H1 (cell line): Measurements from ENCODE around the gene POLE2. TPM values are rescaled to one million over a fixed set of nuclear protein-coding genes. Genes with fewer than 3 reads are reported as not detected.

ENCODE experiments used
- CTCF ChIA-PET: fragments of 300-600 bp; sonication (Branson Sonifier 250); formaldehyde crosslinking; loops from one replicate; lab custom pipeline; 2021; ENCODE audit not compliant: partially characterized antibody; lab: Charles Lee
- POLR2A ChIA-PET: fragments of 300-600 bp; sonication (Branson Sonifier 250); formaldehyde crosslinking; loops from one replicate; lab custom pipeline; 2021; ENCODE audit warnings: inconsistent platforms; ENCODE audit not compliant: partially characterized antibody; lab: Charles Lee
- DNase-seq, 2 experiments: peaks; one replicate each; pipeline versions ENCODE4 v3.0.0 to v3.0.0-alpha.2; 2010 to 2022; ENCODE audit warnings: low spot score in 2 of 2, low read depth in 1 of 2, mixed read lengths in 1 of 2
- FAIRE-seq: peaks from 2 replicates; lab custom pipeline; 2011; peaks lifted over from hg19 to GRCh38; lab: Jason Lieb, UNC
- H2AFZ ChIP-seq: 2 replicates; pipeline ENCODE4 v1.8.1; 2012; ENCODE audit warnings: low read length, inconsistent platforms
- H2AK5ac ChIP-seq: 2 replicates; pipeline ENCODE4 v1.6.1; 2013; ENCODE audit warnings: low read depth, low read length
- H2BK120ac ChIP-seq: replicated peaks from 2 replicates; pipeline ENCODE3; 2013; ENCODE audit warnings: low read depth, low read length, inconsistent platforms
- H2BK12ac ChIP-seq: 2 replicates; pipeline ENCODE4 v1.6.1; 2013; ENCODE audit warnings: low read depth, low read length
- H2BK15ac ChIP-seq: 2 replicates; pipeline ENCODE4 v1.6.1; 2013; ENCODE audit warnings: low read length
- H2BK20ac ChIP-seq: 2 replicates; pipeline ENCODE4 v1.6.1; 2013; ENCODE audit warnings: low read length
- H2BK5ac ChIP-seq: 2 replicates; pipeline ENCODE4 v1.6.1; 2013; ENCODE audit warnings: low read depth, low read length
- H3K14ac ChIP-seq: 2 replicates; pipeline ENCODE4 v1.6.1; 2013; ENCODE audit warnings: inconsistent platforms; ENCODE audit not compliant: insufficient read length
- H3K18ac ChIP-seq: 2 replicates; pipeline ENCODE4 v1.6.1; 2013; ENCODE audit warnings: low read length; ENCODE audit errors: extremely low read depth
- H3K23ac ChIP-seq: 2 replicates; pipeline ENCODE4 v1.6.1; 2013; ENCODE audit warnings: inconsistent platforms; ENCODE audit not compliant: insufficient read length
- H3K23me2 ChIP-seq: 2 replicates; pipeline ENCODE4 v1.6.1; 2013; ENCODE audit warnings: low read depth, low read length
- H3K27ac ChIP-seq: 2 replicates; pipeline ENCODE4 v1.6.1; 2011; ENCODE audit warnings: low read depth, low read length, inconsistent platforms
- H3K27me3 ChIP-seq, 4 experiments: replicated peaks in 1 of 4; 1 replicate in 1 of 4; 2 replicates in 3 of 4; pipeline versions ENCODE4 v1.6.1 to v1.8.1; 2011 to 2013; ENCODE audit warnings: low read length in 3 of 4, mild to moderate bottlenecking in 3 of 4, inconsistent platforms in 2 of 4, mixed read lengths in 2 of 4, moderate library complexity in 1 of 4; ENCODE audit not compliant: control insufficient read depth in 3 of 4, insufficient read depth in 3 of 4; ENCODE audit errors: extremely low read depth in 1 of 4
- H3K36me3 ChIP-seq, 4 experiments: 2 replicates each; pipeline versions ENCODE4 v1.6.1 to v1.8.1; 2011 to 2013; ENCODE audit warnings: mild to moderate bottlenecking in 4 of 4, low read length in 3 of 4, moderate library complexity in 2 of 4, control low read depth in 1 of 4, inconsistent platforms in 1 of 4; ENCODE audit not compliant: insufficient read depth in 4 of 4, control insufficient read depth in 2 of 4
- H3K4ac ChIP-seq: replicated peaks from 2 replicates; pipeline ENCODE3; 2013; ENCODE audit warnings: low read length, low read depth, mixed read lengths, inconsistent platforms; ENCODE audit not compliant: insufficient read length
- H3K4me1 ChIP-seq, 4 experiments: replicated peaks in 1 of 4; 1 replicate in 1 of 4; 2 replicates in 3 of 4; pipeline versions ENCODE4 v1.6.1 to v1.8.1; 2011 to 2013; ENCODE audit warnings: low read length in 3 of 4, inconsistent platforms in 2 of 4, mixed read lengths in 1 of 4; ENCODE audit not compliant: insufficient read depth in 4 of 4, control insufficient read depth in 3 of 4
- H3K4me2 ChIP-seq, 2 experiments: 2 replicates each; pipeline versions ENCODE4 v1.6.1 to v1.8.1; 2011 to 2013; ENCODE audit warnings: low read depth in 2 of 2, low read length in 2 of 2, control low read depth in 1 of 2, inconsistent platforms in 1 of 2, mild to moderate bottlenecking in 1 of 2; ENCODE audit not compliant: insufficient read depth in 1 of 2
- H3K4me3 ChIP-seq, 4 experiments: fragments of 200-600, 300-600 bp in 1 of 4; sonication (generic), shearing (Covaris generic), sonication (Bioruptor Twin) in 1 of 4; 2 replicates each; pipeline versions ENCODE4 v1.5.1 to v1.8.1; 2011 to 2016; ENCODE audit warnings: low read length in 4 of 4, low read depth in 3 of 4, control low read depth in 2 of 4, inconsistent platforms in 2 of 4, mild to moderate bottlenecking in 2 of 4, mixed read lengths in 1 of 4, moderate library complexity in 1 of 4; ENCODE audit not compliant: insufficient read depth in 2 of 4; ENCODE audit errors: extremely low read depth in 1 of 4
- H3K56ac ChIP-seq: replicated peaks from 2 replicates; pipeline ENCODE3; 2013; ENCODE audit warnings: low read depth, mild to moderate bottlenecking, mixed read lengths, low read length, inconsistent platforms; ENCODE audit not compliant: insufficient read length
- H3K79me1 ChIP-seq: 2 replicates; pipeline ENCODE4 v1.6.1; 2013; ENCODE audit warnings: low read depth, low read length, control low read depth
- H3K79me2 ChIP-seq, 2 experiments: 2 replicates each; pipeline versions ENCODE4 v1.6.1 to v1.8.1; 2012 to 2013; ENCODE audit warnings: low read length in 2 of 2, mild to moderate bottlenecking in 2 of 2, inconsistent platforms in 1 of 2; ENCODE audit not compliant: insufficient read depth in 2 of 2, control insufficient read depth in 1 of 2
- H3K9ac ChIP-seq, 4 experiments: replicated peaks in 1 of 4; 1 replicate in 1 of 4; 2 replicates in 3 of 4; pipeline versions ENCODE4 v1.6.1 to v1.8.1; 2011 to 2013; ENCODE audit warnings: low read depth in 3 of 4, low read length in 3 of 4, control low read depth in 2 of 4, mild to moderate bottlenecking in 2 of 4, moderate library complexity in 2 of 4, inconsistent platforms in 1 of 4; ENCODE audit errors: extremely low read depth in 1 of 4
- H3K9me3 ChIP-seq, 2 experiments: 2 replicates each; pipeline versions ENCODE4 v1.6.1 to v1.8.1; 2012 to 2013; ENCODE audit warnings: mild to moderate bottlenecking in 2 of 2, moderate library complexity in 2 of 2, control low read depth in 1 of 2, inconsistent platforms in 1 of 2, low read depth in 1 of 2, low read length in 1 of 2, mixed read lengths in 1 of 2; ENCODE audit not compliant: insufficient read depth in 2 of 2
- H4K20me1 ChIP-seq, 2 experiments: replicated peaks in 1 of 2; 2 replicates each; pipeline versions ENCODE3 to v1.8.1; 2011 to 2013; ENCODE audit warnings: inconsistent platforms in 2 of 2, low read length in 2 of 2, mild to moderate bottlenecking in 1 of 2; ENCODE audit not compliant: insufficient read depth in 2 of 2, control insufficient read depth in 1 of 2
- H4K5ac ChIP-seq: 2 replicates; pipeline ENCODE4 v1.6.1; 2013; ENCODE audit warnings: low read length, low read depth, mixed read lengths, inconsistent platforms; ENCODE audit not compliant: insufficient read length
- H4K8ac ChIP-seq: 2 replicates; pipeline ENCODE4 v1.8.0; 2013; ENCODE audit warnings: mild to moderate bottlenecking, moderate library complexity, low read length, inconsistent platforms; ENCODE audit not compliant: insufficient read depth; ENCODE audit errors: extremely low read depth
- H4K91ac ChIP-seq: replicated peaks from 2 replicates; pipeline ENCODE3; 2013; ENCODE audit warnings: low read length, mixed read lengths, inconsistent platforms; ENCODE audit not compliant: insufficient read length
- GTF2F1 ChIP-seq: IDR thresholded peaks from 2 replicates; pipeline ENCODE4 v1.6.1; 2012; ENCODE audit warnings: low read depth, low read length, improper control_type of control experiment, borderline replicate concordance
- HDAC6 ChIP-seq: IDR thresholded peaks from one replicate; pipeline ENCODE4 v1.7.1; 2012; ENCODE audit warnings: low read depth, mild to moderate bottlenecking, inconsistent platforms, low read length, moderate library complexity
- NRF1 ChIP-seq: IDR thresholded peaks from 2 replicates; pipeline ENCODE4 v1.6.1; 2011; ENCODE audit warnings: mild to moderate bottlenecking, low read depth, low read length, improper control_type of control experiment
- SIRT6 ChIP-seq: IDR thresholded peaks from one replicate; pipeline ENCODE4 v1.7.1; 2012; ENCODE audit warnings: low read length, inconsistent platforms
- SP4 ChIP-seq: IDR thresholded peaks from 2 replicates; pipeline ENCODE4 v1.6.1; 2012; ENCODE audit warnings: low read length, inconsistent platforms
- YY1 ChIP-seq: IDR thresholded peaks from 2 replicates; pipeline ENCODE4 v1.6.1; 2011; ENCODE audit warnings: low read depth, mild to moderate bottlenecking, low read length
- WGBS, 2 experiments: shearing (Covaris generic) in 1 of 2; methylation state at CpG; one replicate each; pipeline versions ENCODE4 v1.1.6 to v1.1.7; 2013 to 2015; ENCODE audit warnings: low lambda C conversion rate in 2 of 2, mixed read lengths in 2 of 2, inconsistent platforms in 1 of 2, low coverage in 1 of 2, missing lambda C conversion rate in 1 of 2; ENCODE audit not compliant: insufficient replicate concordance in 2 of 2, insufficient coverage in 1 of 2, insufficient read length in 1 of 2; ENCODE audit errors: extremely low coverage in 1 of 2, missing lambda C conversion rate in 1 of 2; 5-methylcytosine and 5-hydroxymethylcytosine counted together
- polyA plus RNA-seq, 7 experiments: library from polyadenylated mRNA; depleted of rRNA in 3 of 7; stranded (reverse) in 5 of 7; unstranded in 2 of 7; fragments of >200 nt in 5 of 7; fragments of 200-250 nt in 2 of 7; gene quantifications; 1 replicate in 5 of 7; 2 replicates in 1 of 7; 4 replicates in 1 of 7; pipeline versions ENCODE4 v1.2.1 to v1.2.3, GENCODE V29; 2011 to 2013; ENCODE audit warnings: missing spikeins in 2 of 7, mixed read lengths in 2 of 7
- total RNA-seq: library from RNA; stranded (reverse); fragmentation: NEBNext Ultra II Directional; extraction: Animal tissue kit (Norgen Biotek cat#: 25700); gene quantifications from 2 replicates; pipeline ENCODE4 v1.2.1, GENCODE V29; 2021
- TF ChIP-seq, protein P1 (sequence below): IDR thresholded peaks from 2 replicates; pipeline ENCODE4 v1.6.1; 2012; ENCODE audit warnings: inconsistent platforms

POLE2 gene
- total and polyA plus RNA-seq, 2 of the 8 experiments (the other 6 are each of a cell fraction or from before 2014, with no cell fraction given): 31.2 to 41.7 TPM

- Histone ChIP-seq H3K56ac (no peak overlapping the region), H3K4me2 (no peak overlapping the region), H3K4ac (no peak overlapping the region), H3K18ac (no peak overlapping the region), H3K14ac (no peak overlapping the region), H3K23ac (no peak overlapping the region), H2BK12ac (no peak overlapping the region), H3K27ac (no peak overlapping the region), H4K20me1 (no peaks in the 10 kb centered on the region), H3K27me3 (no peaks in the 10 kb centered on the region), H3K4me3 (no peak overlapping the region), H2AK5ac (no peak overlapping the region), H2BK15ac (no peak overlapping the region), H2BK5ac (no peak overlapping the region), H2BK20ac (no peak overlapping the region), H3K9me3 (no peaks in the 10 kb centered on the region), H4K91ac (no peak overlapping the region), H3K23me2 (no peaks in the 10 kb centered on the region), H2BK120ac (no peak overlapping the region), H4K5ac (no peak overlapping the region), H2AFZ (peak overlapping the region; percentile 15; the same call in 1 of the 2 replicates), H3K79me1 (no peaks in the 10 kb centered on the region; the same call in 1 of the 2 replicates), H3K9ac (no peak overlapping the region), H3K4me1 (no peaks in the 10 kb centered on the region), H3K36me3 (no peaks in the 10 kb centered on the region), H4K8ac (no peak overlapping the region), H3K79me2 (no peaks in the 10 kb centered on the region)
- TF ChIP-seq SP4 (no peak), GTF2F1 (no peak), NRF1 (no peak), SIRT6 (no peak), YY1 (no peak), HDAC6 (no peak)
- TF ChIP-seq, protein P1, sequence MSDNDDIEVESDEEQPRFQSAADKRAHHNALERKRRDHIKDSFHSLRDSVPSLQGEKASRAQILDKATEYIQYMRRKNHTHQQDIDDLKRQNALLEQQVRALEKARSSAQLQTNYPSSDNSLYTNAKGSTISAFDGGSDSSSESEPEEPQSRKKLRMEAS: no peak
- POLR2A ChIA-PET: no interaction called here
- 88% methylated on average over 5 of the region's 5 CpGs; no CpG with 5 or more reads in 1 of the 2 experiments for WGBS, 2 experiments
- FAIRE-seq: no peak
- DNase-seq: no peak
- CTCF ChIA-PET: interaction anchor here (0.7 kb wide), 1 partner anchor 32 kb away, joined by 3 read pairs; no protein-coding TSS in a partner anchor
These were observed 39.2 kb upstream of the POLE2 start for GRCh38 chr14:49727171-49727570.
